Peyer's patch (tissue), 4 donors: ENCODE data around the gene CD9. TPM values are rescaled to one million over a fixed set of nuclear protein-coding genes. Genes with fewer than 3 reads are reported as not detected.
A peak's percentile ranks its signal among the peaks of the same experiment; 100 is the strongest.

Source experiments
- DNase-seq, 3 donors: peaks; one replicate each; pipeline ENCODE4 v3.0.0-alpha.2; 2017 to 2019
- H3K27ac ChIP-seq, 4 donors: fragments of 200-600 bp; sonication (generic); one replicate each; pipeline ENCODE4 v1.5.1; 2016 to 2019
- H3K27me3 ChIP-seq, 2 donors: fragments of 200-600 bp; sonication (generic); one replicate each; pipeline ENCODE4 v1.5.1; 2019
- H3K36me3 ChIP-seq, 3 donors: fragments of 200-600 bp; sonication (generic); one replicate each; pipeline ENCODE4 v1.5.1; 2016 to 2019
- H3K4me1 ChIP-seq, 4 donors: fragments of 200-600 bp; sonication (generic); one replicate each; pipeline ENCODE4 v1.5.1; 2016 to 2019
- H3K4me3 ChIP-seq, 4 donors: fragments of 200-600 bp; sonication (generic); 1 replicate in 3 of 4; 2 replicates in 1 of 4; pipeline ENCODE4 v1.5.1; 2016 to 2019; ENCODE audit warnings: mild to moderate bottlenecking in 1 of 4
- H3K9me3 ChIP-seq, 4 donors: fragments of 200-600 bp; sonication (generic); one replicate each; pipeline ENCODE4 v1.5.1; 2016 to 2019; ENCODE audit warnings: mild to moderate bottlenecking in 1 of 4
- CTCF ChIP-seq, 6 experiments: fragments of 450-650 bp in 4 of 6; fragments of 200-600 bp in 2 of 6; sonication (generic) in 1 of 6; IDR thresholded peaks; one replicate each; pipeline ENCODE4 v1.5.1; 2017 to 2019; ENCODE audit warnings: antibody characterized with exemption in 6 of 6, mild to moderate bottlenecking in 3 of 6, moderate library complexity in 1 of 6
- POLR2A ChIP-seq, 2 donors: fragments of 450-650 bp; IDR thresholded peaks; one replicate each; pipeline ENCODE4 v1.5.1; 2017; ENCODE audit warnings: antibody characterized with exemption in 2 of 2, mild to moderate bottlenecking in 2 of 2, moderate library complexity in 2 of 2
- total RNA-seq, 4 donors: library from RNA; depleted of rRNA; stranded (reverse); fragments of >200 nt; gene quantifications; one replicate each; pipeline ENCODE4 v1.1.0, GENCODE V29; 2016

The CD9 gene
- total RNA-seq, 4 donors from 2014 or later = 31.4 to 176 (median 141) TPM

GRCh38 chr12:6180268-6181051 is 19.7 kb upstream of the CD9 start:
- peak overlapping the region in 3 of 4 donors; percentile 39 to 88 (median 52) for H3K27ac ChIP-seq
- no peaks in the 10 kb centered on the region for H3K36me3 ChIP-seq
- TF ChIP-seq CTCF (IDR thresholded peaks at IDR 0.05) (no peak), POLR2A (IDR thresholded peaks at IDR 0.05) (no peak)
- H3K4me1 ChIP-seq = peaks cover 0 to 36% (median 20%) of the 10 kb centered on the region in 4 donors
- H3K9me3 ChIP-seq = no peaks in the 10 kb centered on the region
- no peak overlapping the region for H3K4me3 ChIP-seq
- DNase-seq = peak in 2 of 3 donors; percentile 78 to 86
- H3K27me3 ChIP-seq = no peaks in the 10 kb centered on the region

GRCh38 chr12:6181166-6181565 is 19.0 kb upstream of the CD9 start:
- Histone ChIP-seq H3K36me3 (no peaks in the 10 kb centered on the region), H3K4me1 (peaks cover 0 to 36% (median 20%) of the 10 kb centered on the region in 4 donors), H3K9me3 (no peaks in the 10 kb centered on the region), H3K4me3 (no peak overlapping the region), H3K27me3 (no peaks in the 10 kb centered on the region), H3K27ac (peak overlapping the region in 2 of 4 donors; percentile 52 to 92)
- TF ChIP-seq POLR2A (IDR thresholded peaks at IDR 0.05) (no peak), CTCF (IDR thresholded peaks at IDR 0.05) (no peak)
- DNase-seq = no peak

- Histone ChIP-seq H3K36me3 (no peaks in the 10 kb centered on the region), H3K4me1 (peaks cover 0 to 36% (median 20%) of the 10 kb centered on the region in 4 donors), H3K9me3 (no peaks in the 10 kb centered on the region), H3K27me3 (no peaks in the 10 kb centered on the region), H3K27ac (peak overlapping the region; percentile 0 to 92 (median 68)), H3K4me3 (no peak overlapping the region)
- no peak for DNase-seq
- TF ChIP-seq POLR2A (IDR thresholded peaks at IDR 0.05) (no peak), CTCF (IDR thresholded peaks at IDR 0.05) (no peak)
These were observed 18.5 kb upstream of the CD9 start for GRCh38 chr12:6181583-6182278.

- Histone ChIP-seq H3K9me3 (no peaks in the 10 kb centered on the region), H3K36me3 (no peaks in the 10 kb centered on the region), H3K27me3 (no peaks in the 10 kb centered on the region), H3K4me3 (peak overlapping the region in 1 of 4 donors; percentile 2), H3K4me1 (peaks cover 0 to 36% (median 20%) of the 10 kb centered on the region in 4 donors), H3K27ac (peak overlapping the region; percentile 17 to 92 (median 68))
- peak in 2 of 3 donors; percentile 68 to 77 for DNase-seq
- TF ChIP-seq POLR2A (IDR thresholded peaks at IDR 0.05) (peak in 1 of 2 donors; percentile 30), CTCF (IDR thresholded peaks at IDR 0.05) (no peak)
These were observed 17.8 kb upstream of the CD9 start for GRCh38 chr12:6182279-6182898.

- Histone ChIP-seq H3K9me3 (no peaks in the 10 kb centered on the region), H3K4me3 (peak overlapping the region in 2 of 4 donors; percentile 12 to 39), H3K27me3 (no peaks in the 10 kb centered on the region), H3K36me3 (no peaks in the 10 kb centered on the region), H3K4me1 (peaks cover 0 to 36% (median 20%) of the 10 kb centered on the region in 4 donors), H3K27ac (peak overlapping the region in 3 of 4 donors; percentile 51 to 92 (median 84))
- no peak for TF ChIP-seq POLR2A (IDR thresholded peaks at IDR 0.05)
- TF ChIP-seq CTCF (IDR thresholded peaks at IDR 0.05) = no peak
- DNase-seq = peak in 1 of 3 donors; percentile 81
These were observed 16.3 kb upstream of the CD9 start for GRCh38 chr12:6183689-6184428.
